Activated naive CD8-positive, alpha-beta T cell treated with anti-CD3 and anti-CD28 coated beads, Interleukin-2, amount 50 U/mL, for 16 hours (primary cell): Measurements from ENCODE around the gene ATG9B.

Experiments
- DNase-seq: peaks from one replicate; pipeline ENCODE4 v3.0.0-alpha.2; 2020; ENCODE audit warnings: low read depth, low spot score

The ATG9B gene

DNA sequence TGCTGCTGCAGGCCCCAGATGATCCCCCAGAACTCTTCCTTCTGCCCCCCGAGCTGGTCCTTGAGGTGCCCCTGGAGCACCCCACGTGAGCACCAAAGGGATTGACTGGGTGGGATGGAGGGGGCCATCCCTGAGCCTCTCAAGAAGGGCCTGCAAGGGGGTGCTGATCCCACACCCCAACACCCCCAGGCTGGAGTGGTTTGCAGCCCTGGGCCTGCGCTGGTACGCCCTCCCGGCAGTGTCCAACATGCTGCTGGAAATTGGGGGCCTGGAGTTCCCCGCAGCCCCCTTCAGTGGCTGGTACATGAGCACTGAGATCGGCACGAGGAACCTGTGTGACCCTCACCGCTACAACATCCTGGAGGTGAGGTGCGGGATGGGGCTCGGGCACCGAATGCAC, 25.3 kb downstream of the ATG9B start:
- no peak for DNase-seq

DNA sequence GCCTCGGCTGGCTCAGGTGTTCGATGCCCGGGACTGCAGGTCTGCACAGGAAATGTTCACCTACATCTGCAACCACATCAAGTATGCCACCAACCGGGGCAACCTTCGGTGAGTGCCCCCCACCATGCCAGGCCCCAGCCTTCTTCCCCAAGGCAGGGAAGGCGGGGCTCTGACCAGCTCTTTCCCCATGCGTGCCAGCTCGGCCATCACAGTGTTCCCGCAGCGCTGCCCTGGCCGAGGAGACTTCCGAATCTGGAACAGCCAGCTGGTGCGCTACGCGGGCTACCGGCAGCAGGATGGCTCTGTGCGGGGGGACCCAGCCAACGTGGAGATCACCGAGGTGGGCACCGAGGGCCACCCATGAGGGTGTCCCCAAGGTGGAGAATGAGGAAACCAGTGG, 26.0 kb downstream of the ATG9B start:
- no peak for DNase-seq

GRCh38 chr7:150997817-150998216, 26.5 kb downstream of the ATG9B start:
- DNase-seq: no peak

GRCh38 chr7:150997075-150997511, 27.2 kb downstream of the ATG9B start:
- no peak for DNase-seq

DNA sequence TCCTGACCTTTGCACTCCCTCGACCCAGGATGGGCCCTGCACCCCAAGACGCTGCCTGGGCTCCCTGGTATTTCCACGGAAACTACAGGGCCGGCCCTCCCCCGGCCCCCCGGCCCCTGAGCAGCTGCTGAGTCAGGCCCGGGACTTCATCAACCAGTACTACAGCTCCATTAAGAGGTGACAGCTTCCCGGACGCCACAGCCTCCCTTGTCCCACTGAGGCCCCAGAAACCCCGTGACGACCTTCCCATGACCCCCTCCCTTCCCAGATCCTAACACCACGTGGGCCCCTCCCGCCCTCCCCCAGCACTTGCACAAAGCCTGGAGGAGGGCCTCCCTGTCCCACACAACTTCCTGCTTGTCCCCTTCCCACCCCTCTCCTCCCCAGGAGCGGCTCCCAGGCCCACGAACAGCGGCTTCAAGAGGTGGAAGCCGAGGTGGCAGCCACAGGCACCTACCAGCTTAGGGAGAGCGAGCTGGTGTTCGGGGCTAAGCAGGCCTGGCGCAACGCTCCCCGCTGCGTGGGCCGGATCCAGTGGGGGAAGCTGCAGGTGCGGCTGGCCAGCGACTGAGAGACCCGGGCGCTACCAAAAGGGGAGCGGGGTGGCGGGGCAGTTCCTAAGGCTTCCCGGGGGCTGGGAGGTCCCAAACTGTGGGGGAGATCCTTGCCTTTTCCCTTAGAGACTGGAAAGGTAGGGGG, 27.8 kb downstream of the ATG9B start:
- DNase-seq: no peak

GRCh38 chr7:150994838-150995510, 29.3 kb downstream of the ATG9B start:
- no peak for DNase-seq

GRCh38 chr7:150994141-150994837, 30.0 kb downstream of the ATG9B start:
- no peak for DNase-seq

- no peak for DNase-seq
These were observed 30.8 kb downstream of the ATG9B start for GRCh38 chr7:150993511-150993910.

DNA sequence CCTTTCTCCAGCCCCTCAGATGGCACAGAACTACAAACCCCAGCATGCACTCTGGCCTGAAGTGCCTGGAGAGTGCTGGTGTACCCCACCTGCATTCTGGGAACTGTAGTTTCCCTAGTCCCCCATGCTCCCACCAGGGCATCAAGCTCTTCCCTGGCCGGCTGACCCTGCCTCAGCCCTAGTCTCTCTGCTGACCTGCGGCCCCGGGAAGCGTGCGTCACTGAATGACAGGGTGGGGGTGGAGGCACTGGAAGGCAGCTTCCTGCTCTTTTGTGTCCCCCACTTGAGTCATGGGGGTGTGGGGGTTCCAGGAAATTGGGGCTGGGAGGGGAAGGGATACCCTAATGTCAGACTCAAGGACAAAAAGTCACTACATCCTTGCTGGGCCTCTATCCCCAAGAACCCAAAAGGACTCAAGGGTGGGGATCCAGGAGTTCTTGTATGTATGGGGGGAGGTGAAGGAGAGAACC, 31.4 kb downstream of the ATG9B start:
- no peak for DNase-seq

- no peak for DNase-seq
These were observed 32.1 kb downstream of the ATG9B start for GRCh38 chr7:150992051-150992640.

GRCh38 chr7:150990416-150991186, 33.7 kb downstream of the ATG9B start, which contains the start of gene NOS3:
Gene NOS3, plus strand, starts transcription at chr7:150991017. Its CDS starts 2,787 bp downstream, at chr7:150993804.
- no peak for DNase-seq

DNA sequence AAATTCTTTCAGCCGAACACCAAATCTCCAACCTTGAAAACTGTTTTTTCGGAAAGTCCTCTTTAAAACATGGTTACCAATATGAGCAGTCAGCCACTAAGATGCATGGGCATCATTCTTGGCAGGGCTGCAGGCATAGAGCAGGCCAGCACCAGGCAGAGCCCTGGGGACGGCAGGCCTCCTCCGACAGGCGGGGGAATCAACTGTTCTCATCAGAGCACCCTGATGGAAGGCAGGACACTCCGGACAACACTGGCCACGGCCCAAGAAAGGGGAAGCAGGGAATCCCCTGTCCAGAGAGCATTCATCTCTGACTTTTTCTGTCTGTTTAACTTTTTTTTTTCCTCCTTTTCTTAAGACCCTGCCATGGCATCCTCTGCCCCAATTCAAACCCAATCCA, 34.8 kb downstream of the ATG9B start:
- DNase-seq: no peak

DNA sequence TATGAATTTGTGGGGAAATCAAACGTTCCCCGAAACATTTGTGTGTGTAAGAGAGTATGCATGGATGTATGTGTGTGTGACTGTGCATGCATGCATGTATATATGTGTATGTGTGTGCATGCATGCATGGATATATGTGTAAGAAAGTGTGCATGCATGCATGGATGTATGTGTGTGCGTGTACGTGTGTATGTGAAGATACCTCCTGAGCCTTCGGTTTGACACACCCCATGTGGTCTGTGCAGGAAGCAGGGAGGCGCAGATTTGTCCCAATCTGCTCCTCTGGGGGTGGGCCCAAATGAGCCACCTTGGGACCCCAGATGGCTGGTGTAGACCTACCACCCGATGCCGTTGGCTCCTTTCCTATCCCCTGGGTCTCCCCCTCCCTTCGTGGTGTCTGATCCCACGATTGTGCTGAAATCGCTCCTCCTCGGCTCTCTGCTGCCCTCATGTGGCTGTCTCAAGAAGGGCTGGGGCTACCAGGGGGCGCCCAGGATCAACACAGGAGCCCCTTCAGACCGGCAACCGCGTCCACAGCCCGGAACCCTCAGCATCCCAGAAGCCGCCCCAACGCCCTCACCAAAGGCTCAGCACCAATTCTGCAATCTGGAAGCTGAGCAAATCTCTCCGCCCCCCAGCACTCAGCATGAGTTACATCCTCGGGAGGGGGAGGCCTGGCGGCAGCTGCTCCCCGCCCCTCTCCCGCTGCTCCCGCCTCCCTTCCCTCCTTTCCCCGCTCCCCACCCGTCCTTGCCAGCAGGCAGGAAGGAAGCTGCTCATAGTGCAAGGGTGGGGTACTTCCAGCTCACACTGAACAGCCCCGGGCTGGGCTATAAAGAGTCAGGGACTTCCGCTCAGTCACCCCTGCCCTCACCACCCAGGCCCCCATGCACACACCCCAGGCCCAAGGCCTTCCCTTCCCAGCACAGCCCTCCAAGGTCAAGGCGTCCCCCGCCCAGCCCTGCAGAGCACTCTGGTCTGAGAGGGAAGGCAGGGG, 35.8 kb downstream of the ATG9B start:
- peak; percentile 55 for DNase-seq

DNA sequence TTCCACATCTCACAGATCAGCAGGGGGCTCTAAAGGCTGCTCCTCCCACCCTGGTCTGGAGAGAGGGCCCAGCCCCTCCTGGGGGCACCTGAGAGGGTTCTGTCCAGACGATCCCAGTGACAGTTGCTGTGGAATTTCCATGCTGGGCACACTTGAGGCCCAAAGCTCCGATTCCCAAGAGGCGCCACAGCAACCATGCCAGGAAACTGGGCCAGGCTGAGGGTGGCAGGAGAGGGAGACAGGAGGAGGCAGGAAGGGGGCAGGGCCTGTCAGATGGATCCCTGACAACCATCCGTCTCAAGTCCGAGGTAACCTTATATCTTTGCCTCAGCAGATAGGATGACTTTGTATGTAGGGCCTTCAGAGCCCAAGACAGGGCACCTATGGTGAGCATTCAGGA, 37.7 kb downstream of the ATG9B start:
- no peak for DNase-seq

DNA sequence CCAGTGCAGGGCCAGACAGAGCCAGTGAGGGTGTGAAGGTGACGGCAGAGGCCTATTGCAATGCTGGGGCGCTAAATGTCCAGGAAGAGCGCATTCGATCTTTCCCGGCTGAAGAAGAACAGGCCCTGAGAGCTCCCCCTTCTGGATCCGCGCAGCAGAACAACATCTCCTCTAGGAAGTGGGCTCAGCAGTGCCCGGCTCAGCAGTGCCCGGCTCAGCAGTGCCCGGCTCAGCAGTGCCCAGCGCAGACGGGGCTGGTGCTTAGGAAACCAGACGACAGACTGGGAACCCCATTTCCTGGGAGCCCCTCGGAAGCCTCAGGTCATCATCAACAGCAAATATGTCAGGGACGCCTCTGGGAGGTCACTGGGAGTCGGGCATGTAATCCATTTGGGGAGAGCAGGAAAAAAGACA, 38.2 kb downstream of the ATG9B start:
- no peak for DNase-seq

DNA sequence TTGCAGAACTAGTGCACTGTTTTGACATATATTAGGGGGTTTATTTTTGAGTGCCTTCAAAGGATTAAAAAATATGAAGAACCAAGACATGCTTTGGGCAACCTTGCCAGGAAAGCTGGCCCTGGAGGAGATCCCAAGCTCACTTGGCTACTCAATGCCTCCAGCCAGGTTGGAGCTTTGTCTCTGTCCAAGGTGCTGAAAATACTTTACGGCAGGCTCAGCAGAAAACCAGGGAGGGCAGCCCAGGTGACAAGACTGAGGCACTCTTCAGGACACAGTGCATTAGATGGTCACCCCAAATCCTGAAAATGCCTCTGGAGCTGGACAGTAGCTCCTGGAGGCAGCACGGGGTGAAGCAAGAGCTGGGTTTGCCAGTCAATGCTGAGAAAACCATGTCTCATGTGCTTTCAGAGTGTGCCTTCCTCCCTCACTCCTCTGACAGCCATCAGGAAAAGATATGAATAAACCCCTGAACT, 40.4 kb downstream of the ATG9B start:
- no peak for DNase-seq

DNA sequence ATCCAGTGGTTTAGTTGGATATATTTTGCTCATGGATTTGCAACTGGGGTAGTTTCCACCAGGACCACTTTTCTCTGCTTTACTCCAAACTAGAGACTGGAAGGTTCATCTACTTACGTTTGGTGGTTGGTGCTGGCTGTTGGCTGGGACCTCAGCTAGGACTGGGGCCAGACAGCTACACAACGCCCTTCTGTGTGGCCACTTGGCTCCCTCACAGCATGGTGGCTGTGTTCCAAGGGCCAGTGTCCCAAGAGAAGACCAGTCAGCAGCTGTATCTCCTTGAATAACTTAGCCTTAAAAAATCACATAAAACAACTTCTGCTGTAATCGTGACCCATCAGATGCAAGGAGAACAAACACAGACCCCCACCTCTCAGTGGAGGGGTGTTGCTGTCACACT, 41.9 kb downstream of the ATG9B start:
- DNase-seq: no peak

GRCh38 chr7:150981644-150982043, 42.6 kb downstream of the ATG9B start:
- no peak for DNase-seq

GRCh38 chr7:150980663-150981062, 43.6 kb downstream of the ATG9B start:
- no peak for DNase-seq
